GM12878 (cell line): Measurements from ENCODE around the gene OLFML2A. TPM values are rescaled to one million over a fixed set of nuclear protein-coding genes. Genes with fewer than 3 reads are reported as not detected.

Experiments
- ATAC-seq: fragments of 200-7000 bp; cut with Tn5 transposase; 3 replicates; pipeline ENCODE4 v1.9.1; 2020; ENCODE audit warnings: mild to moderate bottlenecking, moderate library complexity
- BruUV-seq: library from RNA; stranded (reverse); fragments of 400-500 nt; replicated peaks from 2 replicates; lab custom pipeline; 2021; lab: Mats Ljungman, UMichigan
- CTCF ChIA-PET: fragments of 300-600 bp; sonication (Branson Sonifier 250); formaldehyde crosslinking; extraction: SDS; loops from one replicate; lab custom pipeline; 2021; ENCODE audit warnings: inconsistent platforms; lab: Yijun Ruan, JAX
- POLR2A ChIA-PET: fragments of 350-600 bp; formaldehyde crosslinking; extraction: SDS; loops from one replicate; lab custom pipeline; 2021; ENCODE audit warnings: inconsistent platforms; lab: Charles Lee
- RAD21 ChIA-PET: fragments of 300-600 bp; sonication (Branson Sonifier 250); formaldehyde crosslinking; loops from one replicate; lab custom pipeline; 2023; ENCODE audit warnings: antibody characterized with exemption; ENCODE audit not compliant: unreplicated experiment; lab: Charles Lee
- SMC1A ChIA-PET: fragments of 300-600 bp; sonication (Branson Sonifier 250); formaldehyde crosslinking; loops from one replicate; lab custom pipeline; 2023; ENCODE audit not compliant: unreplicated experiment, uncharacterized antibody; lab: Charles Lee
- DNase-seq: peaks from one replicate; pipeline ENCODE4 v3.0.0-alpha.2; 2011; ENCODE audit warnings: low read depth, low spot score
- FAIRE-seq: peaks from 3 replicates; lab custom pipeline; 2011; peaks lifted over from hg19 to GRCh38; lab: Jason Lieb, UNC
- H2AFZ ChIP-seq: 2 replicates; pipeline ENCODE4 v1.6.0; 2011; ENCODE audit warnings: low read depth, low read length, control low read depth; ENCODE audit not compliant: control insufficient read depth
- H3K27ac ChIP-seq: 2 replicates; pipeline ENCODE4 v1.5.1; 2011; ENCODE audit warnings: control low read depth; ENCODE audit not compliant: control insufficient read depth, insufficient read depth
- H3K27me3 ChIP-seq, 2 experiments: replicated peaks in 1 of 2; 2 replicates each; pipeline versions ENCODE4 v1.6.0 to v1.6.1; 2011; ENCODE audit warnings: low read length in 1 of 2; ENCODE audit not compliant: control insufficient read depth in 2 of 2, insufficient read depth in 2 of 2
- H3K36me3 ChIP-seq, 2 experiments: 2 replicates each; pipeline ENCODE4 v1.5.1; 2011; ENCODE audit warnings: low read length in 1 of 2; ENCODE audit not compliant: control insufficient read depth in 2 of 2, insufficient read depth in 2 of 2
- H3K4me1 ChIP-seq: 2 replicates; pipeline ENCODE4 v1.6.1; 2011; ENCODE audit warnings: mild to moderate bottlenecking, low read length, moderate library complexity, mixed read lengths; ENCODE audit not compliant: control insufficient read depth, insufficient read depth
- H3K4me2 ChIP-seq: 2 replicates; pipeline ENCODE4 v1.6.0; 2011; ENCODE audit warnings: control low read depth; ENCODE audit not compliant: control insufficient read depth, insufficient read depth
- H3K4me3 ChIP-seq: fragments of 200-600 bp; sonication (generic); 2 replicates; pipeline ENCODE4 v1.5.1; 2016
- H3K79me2 ChIP-seq: 2 replicates; pipeline ENCODE4 v1.6.0; 2011; ENCODE audit warnings: low read length; ENCODE audit not compliant: control insufficient read depth, insufficient read depth
- H3K9ac ChIP-seq: 2 replicates; pipeline ENCODE4 v1.8.0; 2011; ENCODE audit warnings: low read length, control low read depth, mixed read lengths; ENCODE audit not compliant: control insufficient read depth, insufficient read depth
- H3K9me3 ChIP-seq: replicated peaks from 3 replicates; pipeline ENCODE4 v1.5.1; 2011; ENCODE audit warnings: mild to moderate bottlenecking, low read length; ENCODE audit not compliant: control insufficient read depth, insufficient read depth
- H4K20me1 ChIP-seq: 2 replicates; pipeline ENCODE4 v1.6.0; 2011; ENCODE audit not compliant: control insufficient read depth, insufficient read depth
- IRF4 ChIP-seq: IDR thresholded peaks from 2 replicates; pipeline ENCODE4 v1.6.1; 2011; ENCODE audit warnings: low read depth, low read length
- KDM1A ChIP-seq: fragments of 200-600 bp; sonication (generic); IDR thresholded peaks from 2 replicates; pipeline ENCODE4 v1.6.1; 2016; ENCODE audit warnings: borderline replicate concordance
- SP1 ChIP-seq: IDR thresholded peaks from one replicate; pipeline ENCODE4 v1.6.1; 2011; ENCODE audit warnings: low read depth, low read length
- STAT1 ChIP-seq: fragments of 450-650 bp; conservative IDR thresholded peaks from 2 replicates; pipeline ENCODE4 v1.6.1; 2014; ENCODE audit warnings: antibody characterized with exemption, mild to moderate bottlenecking
- ZNF207 ChIP-seq: fragments of 450-650 bp; IDR thresholded peaks from 2 replicates; pipeline ENCODE4 v1.6.1; 2014; ENCODE audit warnings: antibody characterized with exemption, mild to moderate bottlenecking, borderline replicate concordance
- ZNF217 ChIP-seq: fragments of 450-650 bp; IDR thresholded peaks from 2 replicates; pipeline ENCODE4 v1.6.1; 2017; ENCODE audit warnings: antibody characterized with exemption, mild to moderate bottlenecking
- ZNF384 ChIP-seq: IDR thresholded peaks from 2 replicates; pipeline ENCODE4 v1.6.1; 2012; ENCODE audit warnings: low read depth, mild to moderate bottlenecking, low read length, improper control_type of control experiment, borderline replicate concordance
- WGBS: methylation state at CpG from one replicate; pipeline ENCODE4 v1.1.6; 2016; ENCODE audit warnings: low lambda C conversion rate; ENCODE audit not compliant: insufficient replicate concordance, insufficient coverage; ENCODE audit errors: missing lambda C conversion rate; 5-methylcytosine and 5-hydroxymethylcytosine counted together
- in situ Hi-C: fragments of 300-500 bp; cut with MboI; formaldehyde crosslinking; loops from 9 replicates; pipeline ENCODE4 v1.14.3; 2018; ENCODE audit warnings: mixed read lengths
- intact Hi-C: fragments of 100-400 bp; cut with micrococcal nuclease; formaldehyde crosslinking; loops from one replicate; pipeline ENCODE4 v1.14.2; 2022; ENCODE audit not compliant: unreplicated experiment
- polyA plus RNA-seq, 11 experiments: library from polyadenylated mRNA; depleted of rRNA in 4 of 11; unstranded in 6 of 11; stranded (reverse) in 5 of 11; fragments of >200 nt; fragmentation: Nextera tagmentation in 4 of 11; fragmentation: Illumina TruSeq in 1 of 11; extraction: Ambion mirVana in 4 of 11; extraction: Trizol in 1 of 11; gene quantifications; 1 replicate in 1 of 11; 2 replicates in 10 of 11; pipeline versions ENCODE4 v1.2.1 to v1.2.3, GENCODE V29; 2011 to 2016; ENCODE audit warnings: inconsistent platforms in 2 of 11, missing spikeins in 2 of 11, low read depth in 1 of 11
- total RNA-seq, 4 experiments: library from RNA; depleted of rRNA in 3 of 4; stranded (reverse); fragments of >200 nt in 3 of 4; fragmentation: Illumina TruSeq in 1 of 4; extraction: Trizol in 1 of 4; gene quantifications; 2 replicates each; pipeline versions ENCODE4 v1.2.1 to v1.2.3, GENCODE V29; 2013 to 2021
- TF ChIP-seq, protein P1 (sequence below): fragments of 450-650 bp; IDR thresholded peaks from 2 replicates; pipeline ENCODE4 v1.6.1; 2017; ENCODE audit warnings: mild to moderate bottlenecking, moderate library complexity
- TF ChIP-seq, protein P2 (sequence below): fragments of 450-650 bp; formaldehyde crosslinking; IDR thresholded peaks from 2 replicates; pipeline ENCODE4 v1.4.0; 2020; ENCODE audit warnings: mild to moderate bottlenecking, moderate library complexity
- TF ChIP-seq, protein P3 (sequence below): IDR thresholded peaks from 2 replicates; pipeline ENCODE4 v1.6.1; 2011; ENCODE audit warnings: low read depth, low read length, improper control_type of control experiment, borderline replicate concordance

Gene OLFML2A
- total and polyA plus RNA-seq, 10 of the 15 experiments (the other 5 are each of a cell fraction or from before 2014, with no cell fraction given): 0.02 to 0.13 (median 0.10) TPM; not detected in 4

DNA sequence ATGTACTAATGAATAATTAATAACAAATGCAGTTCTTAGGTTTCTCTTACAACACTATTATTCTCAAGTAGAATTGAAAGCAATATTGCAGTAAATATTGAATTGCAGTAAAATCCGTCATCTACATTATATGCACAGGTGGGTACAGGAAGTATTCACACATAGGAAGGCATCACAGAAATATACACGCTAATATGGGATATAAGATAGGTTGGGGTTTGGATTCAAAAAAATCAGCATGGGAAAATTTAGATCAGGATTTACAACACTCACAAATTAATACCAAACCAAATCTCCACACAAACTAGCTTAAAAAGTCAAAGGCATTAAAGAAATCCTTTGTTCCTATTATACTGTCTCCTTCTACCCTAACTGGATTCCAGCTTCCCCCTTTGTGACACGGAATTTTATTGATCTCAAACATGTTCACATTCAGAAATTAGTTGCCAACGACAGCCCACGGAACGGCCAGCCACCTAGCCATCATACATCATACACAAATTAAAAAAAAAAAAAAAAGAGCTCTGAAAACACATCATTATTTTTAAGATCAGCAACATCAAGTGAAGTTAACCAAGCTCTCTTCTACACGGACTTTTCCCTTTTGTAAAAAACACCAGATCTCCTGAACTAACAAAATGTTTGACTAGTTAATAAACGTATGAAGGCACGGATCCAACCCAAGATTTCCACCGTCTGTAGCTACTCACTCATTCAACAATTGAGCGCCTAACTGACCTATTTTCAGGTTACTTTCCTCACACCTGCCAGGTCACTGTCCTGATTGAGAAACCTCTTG lies 8.0 kb upstream of the OLFML2A start:
- RAD21 ChIA-PET: interaction anchor here (0.6 to 1.8 kb wide), 13 partner anchors 8 to 431 kb away, joined by 3 to 13 read pairs (median 4); partner anchors contain the start of gene WDR38
- H3K9ac ChIP-seq: peak overlapping the region; percentile 78
- CTCF ChIA-PET: interaction anchor here (0.6 to 16.1 kb wide), 16 partner anchors 8 to 535 kb away, joined by 3 to 575 read pairs (median 4); partner anchors contain the start of genes ARPC5L, RPL35 and WDR38
- POLR2A ChIA-PET: interaction anchor here (0.6 to 4.5 kb wide), 17 partner anchors 10 to 488 kb away, joined by 3 to 41 read pairs (median 4); partner anchors contain the start of genes ARPC5L, RPL35 and WDR38
- no peaks in the 10 kb centered on the region for H3K27me3 ChIP-seq
- peaks cover 18% of the 10 kb centered on the region for H3K4me1 ChIP-seq
- no peaks in the 10 kb centered on the region for H4K20me1 ChIP-seq
- H3K79me2 ChIP-seq: peaks cover 62% of the 10 kb centered on the region
- WGBS: 64% methylated on average over 11 of the region's 11 CpGs
- in situ Hi-C loops: no loop called here
- no peak overlapping the region for H2AFZ ChIP-seq
- FAIRE-seq (peak; percentile 71), DNase-seq (no peak), ATAC-seq (no peak)
- H3K4me3 ChIP-seq: peak overlapping the region; percentile 97
- peak overlapping the region; percentile 69 for H3K27ac ChIP-seq
- no peaks in the 10 kb centered on the region for H3K36me3 ChIP-seq
- TSS peak; percentile 55 for BruUV-seq
- SMC1A ChIA-PET: interaction anchor here (0.8 to 9.9 kb wide), 13 partner anchors 10 to 379 kb away, joined by 3 to 233 read pairs (median 4); partner anchors contain the start of gene WDR38
- peak overlapping the region; percentile 80 for H3K4me2 ChIP-seq
- intact Hi-C loops: loop anchor here (5.0 kb wide), 1 partner anchor 352 kb away; the partner anchor contains the start of gene PSMB7
- TF ChIP-seq ZNF207 (no peak), SP1 (no peak), IRF4 (no peak), ZNF384 (no peak), KDM1A (no peak), ZNF217 (no peak), STAT1 (no peak)
- TF ChIP-seq, protein P1, sequence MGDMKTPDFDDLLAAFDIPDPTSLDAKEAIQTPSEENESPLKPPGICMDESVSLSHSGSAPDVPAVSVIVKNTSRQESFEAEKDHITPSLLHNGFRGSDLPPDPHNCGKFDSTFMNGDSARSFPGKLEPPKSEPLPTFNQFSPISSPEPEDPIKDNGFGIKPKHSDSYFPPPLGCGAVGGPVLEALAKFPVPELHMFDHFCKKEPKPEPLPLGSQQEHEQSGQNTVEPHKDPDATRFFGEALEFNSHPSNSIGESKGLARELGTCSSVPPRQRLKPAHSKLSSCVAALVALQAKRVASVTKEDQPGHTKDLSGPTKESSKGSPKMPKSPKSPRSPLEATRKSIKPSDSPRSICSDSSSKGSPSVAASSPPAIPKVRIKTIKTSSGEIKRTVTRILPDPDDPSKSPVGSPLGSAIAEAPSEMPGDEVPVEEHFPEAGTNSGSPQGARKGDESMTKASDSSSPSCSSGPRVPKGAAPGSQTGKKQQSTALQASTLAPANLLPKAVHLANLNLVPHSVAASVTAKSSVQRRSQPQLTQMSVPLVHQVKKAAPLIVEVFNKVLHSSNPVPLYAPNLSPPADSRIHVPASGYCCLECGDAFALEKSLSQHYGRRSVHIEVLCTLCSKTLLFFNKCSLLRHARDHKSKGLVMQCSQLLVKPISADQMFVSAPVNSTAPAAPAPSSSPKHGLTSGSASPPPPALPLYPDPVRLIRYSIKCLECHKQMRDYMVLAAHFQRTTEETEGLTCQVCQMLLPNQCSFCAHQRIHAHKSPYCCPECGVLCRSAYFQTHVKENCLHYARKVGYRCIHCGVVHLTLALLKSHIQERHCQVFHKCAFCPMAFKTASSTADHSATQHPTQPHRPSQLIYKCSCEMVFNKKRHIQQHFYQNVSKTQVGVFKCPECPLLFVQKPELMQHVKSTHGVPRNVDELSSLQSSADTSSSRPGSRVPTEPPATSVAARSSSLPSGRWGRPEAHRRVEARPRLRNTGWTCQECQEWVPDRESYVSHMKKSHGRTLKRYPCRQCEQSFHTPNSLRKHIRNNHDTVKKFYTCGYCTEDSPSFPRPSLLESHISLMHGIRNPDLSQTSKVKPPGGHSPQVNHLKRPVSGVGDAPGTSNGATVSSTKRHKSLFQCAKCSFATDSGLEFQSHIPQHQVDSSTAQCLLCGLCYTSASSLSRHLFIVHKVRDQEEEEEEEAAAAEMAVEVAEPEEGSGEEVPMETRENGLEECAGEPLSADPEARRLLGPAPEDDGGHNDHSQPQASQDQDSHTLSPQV: no peak
- TF ChIP-seq, protein P2, sequence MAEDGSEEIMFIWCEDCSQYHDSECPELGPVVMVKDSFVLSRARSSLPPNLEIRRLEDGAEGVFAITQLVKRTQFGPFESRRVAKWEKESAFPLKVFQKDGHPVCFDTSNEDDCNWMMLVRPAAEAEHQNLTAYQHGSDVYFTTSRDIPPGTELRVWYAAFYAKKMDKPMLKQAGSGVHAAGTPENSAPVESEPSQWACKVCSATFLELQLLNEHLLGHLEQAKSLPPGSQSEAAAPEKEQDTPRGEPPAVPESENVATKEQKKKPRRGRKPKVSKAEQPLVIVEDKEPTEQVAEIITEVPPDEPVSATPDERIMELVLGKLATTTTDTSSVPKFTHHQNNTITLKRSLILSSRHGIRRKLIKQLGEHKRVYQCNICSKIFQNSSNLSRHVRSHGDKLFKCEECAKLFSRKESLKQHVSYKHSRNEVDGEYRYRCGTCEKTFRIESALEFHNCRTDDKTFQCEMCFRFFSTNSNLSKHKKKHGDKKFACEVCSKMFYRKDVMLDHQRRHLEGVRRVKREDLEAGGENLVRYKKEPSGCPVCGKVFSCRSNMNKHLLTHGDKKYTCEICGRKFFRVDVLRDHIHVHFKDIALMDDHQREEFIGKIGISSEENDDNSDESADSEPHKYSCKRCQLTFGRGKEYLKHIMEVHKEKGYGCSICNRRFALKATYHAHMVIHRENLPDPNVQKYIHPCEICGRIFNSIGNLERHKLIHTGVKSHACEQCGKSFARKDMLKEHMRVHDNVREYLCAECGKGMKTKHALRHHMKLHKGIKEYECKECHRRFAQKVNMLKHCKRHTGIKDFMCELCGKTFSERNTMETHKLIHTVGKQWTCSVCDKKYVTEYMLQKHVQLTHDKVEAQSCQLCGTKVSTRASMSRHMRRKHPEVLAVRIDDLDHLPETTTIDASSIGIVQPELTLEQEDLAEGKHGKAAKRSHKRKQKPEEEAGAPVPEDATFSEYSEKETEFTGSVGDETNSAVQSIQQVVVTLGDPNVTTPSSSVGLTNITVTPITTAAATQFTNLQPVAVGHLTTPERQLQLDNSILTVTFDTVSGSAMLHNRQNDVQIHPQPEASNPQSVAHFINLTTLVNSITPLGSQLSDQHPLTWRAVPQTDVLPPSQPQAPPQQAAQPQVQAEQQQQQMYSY (CRISPR knock-in tag): no peak
- TF ChIP-seq, protein P3, sequence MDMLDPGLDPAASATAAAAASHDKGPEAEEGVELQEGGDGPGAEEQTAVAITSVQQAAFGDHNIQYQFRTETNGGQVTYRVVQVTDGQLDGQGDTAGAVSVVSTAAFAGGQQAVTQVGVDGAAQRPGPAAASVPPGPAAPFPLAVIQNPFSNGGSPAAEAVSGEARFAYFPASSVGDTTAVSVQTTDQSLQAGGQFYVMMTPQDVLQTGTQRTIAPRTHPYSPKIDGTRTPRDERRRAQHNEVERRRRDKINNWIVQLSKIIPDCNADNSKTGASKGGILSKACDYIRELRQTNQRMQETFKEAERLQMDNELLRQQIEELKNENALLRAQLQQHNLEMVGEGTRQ: no peak
- TF ChIP-seq, all 136 proteins: peak for 0
- no peaks in the 10 kb centered on the region for H3K9me3 ChIP-seq
